Measurements from ENCODE around the gene NFATC3. TPM values are rescaled to one million over a fixed set of nuclear protein-coding genes. Genes with fewer than 3 reads are reported as not detected.

The NFATC3 gene
- total and polyA plus RNA-seq, 11 donors = 5.9 to 35.1 (median 24.2) TPM

GRCh38 chr16:68249371-68249770 is 164.2 kb downstream of the NFATC3 start:
- intact Hi-C loops (cut with DNase I) = loop anchor here in 4 of 10 donors (5.0 to 10.0 kb wide), 2 partner anchors 63 to 1275 kb away; partner anchors contain the start of genes PRMT7 (in 3 of the 4) and SLC7A6OS (in 3 of the 4)

GRCh38 chr16:68250951-68251350 is 165.8 kb downstream of the NFATC3 start:
- intact Hi-C loops (cut with DNase I) = no loop called here
- Histone ChIP-seq H3K27ac (peak overlapping the region; percentile 72 to 97 (median 88)), H3K36me3 (peaks cover 0 to 74% (median 59%) of the 10 kb centered on the region in 9 donors), H3K4me1 (peaks cover 6 to 93% (median 56%) of the 10 kb centered on the region in 12 donors), H3K4me3 (no peak overlapping the region), H3K9me3 (no peaks in the 10 kb centered on the region), H3K27me3 (no peaks in the 10 kb centered on the region)
- ATAC-seq = no peak
- no peak for DNase-seq
- WGBS, 4 donors = 78 to 82% (median 81%) methylated on average over 6 of the region's 6 CpGs
- TF ChIP-seq POLR2A (IDR thresholded peaks at IDR 0.05) = no peak

More at GRCh38 chr16:68249371-68249770, 164.2 kb downstream of the NFATC3 start:
- H3K36me3 ChIP-seq = peaks cover 0 to 59% (median 43%) of the 10 kb centered on the region in 9 donors
- 70 to 78% (median 75%) methylated on average over 4 of the region's 4 CpGs for WGBS, 4 donors
- H3K4me3 ChIP-seq = no peak overlapping the region
- peaks cover 8 to 86% (median 65%) of the 10 kb centered on the region in 12 donors for H3K4me1 ChIP-seq
- no peaks in the 10 kb centered on the region for H3K9me3 ChIP-seq
- TF ChIP-seq CTCF (IDR thresholded peaks at IDR 0.05) (no peak), POLR2A (IDR thresholded peaks at IDR 0.05) (no peak)
- peak overlapping the region in 11 of 12 donors; percentile 70 to 97 (median 87) for H3K27ac ChIP-seq
- no peak for DNase-seq
- H3K27me3 ChIP-seq = no peaks in the 10 kb centered on the region
- ATAC-seq = no peak

GRCh38 chr16:68251832-68252231 is 166.7 kb downstream of the NFATC3 start:
- H3K27ac ChIP-seq = peak overlapping the region; percentile 72 to 97 (median 88)
- peak in 4 of 5 donors; percentile 64 to 79 (median 68) for DNase-seq
- no peaks in the 10 kb centered on the region for H3K9me3 ChIP-seq
- peak; percentile 31 to 51 for TF ChIP-seq POLR2A (IDR thresholded peaks at IDR 0.05)
- no peak for TF ChIP-seq CTCF (IDR thresholded peaks at IDR 0.05)
- no peaks in the 10 kb centered on the region for H3K27me3 ChIP-seq
- intact Hi-C loops (cut with DNase I) = no loop called here
- no peak overlapping the region for H3K4me3 ChIP-seq
- H3K36me3 ChIP-seq = peaks cover 0 to 83% (median 68%) of the 10 kb centered on the region in 9 donors
- ATAC-seq = peak; percentile 83 to 93 (median 92)
- H3K4me1 ChIP-seq = peaks cover 4 to 84% (median 47%) of the 10 kb centered on the region in 12 donors
- WGBS, 4 donors = 46 to 69% (median 55%) methylated on average over 5 of the region's 5 CpGs

- intact Hi-C loops (cut with DNase I) = no loop called here
- Histone ChIP-seq H3K27me3 (no peaks in the 10 kb centered on the region), H3K4me1 (peaks cover 4 to 81% (median 43%) of the 10 kb centered on the region in 12 donors), H3K36me3 (peaks cover 0 to 89% (median 71%) of the 10 kb centered on the region in 9 donors), H3K9me3 (no peaks in the 10 kb centered on the region), H3K27ac (peak overlapping the region; percentile 72 to 97 (median 88)), H3K4me3 (no peak overlapping the region)
- ATAC-seq (peak in 2 of 4 donors; percentile 30 to 48), DNase-seq (no peak)
- TF ChIP-seq CTCF (IDR thresholded peaks at IDR 0.05) = no peak
- no peak for TF ChIP-seq POLR2A (IDR thresholded peaks at IDR 0.05)
- WGBS, 4 donors = 56 to 81% (median 66%) methylated on average over 5 of the region's 5 CpGs
Observed at GRCh38 chr16:68252383-68252782, 167.2 kb downstream of the NFATC3 start.

Measured in heart left ventricle (tissue), 16 donors.